ENCODE results near the gene PIK3C2A. TPM values are rescaled to one million over a fixed set of nuclear protein-coding genes. Genes with fewer than 3 reads are reported as not detected.

Gene PIK3C2A
- total and polyA plus RNA-seq, 2 of the 13 experiments (the other 11 are each of a cell fraction or from before 2014, with no cell fraction given): 27.5 to 49.9 TPM

DNA sequence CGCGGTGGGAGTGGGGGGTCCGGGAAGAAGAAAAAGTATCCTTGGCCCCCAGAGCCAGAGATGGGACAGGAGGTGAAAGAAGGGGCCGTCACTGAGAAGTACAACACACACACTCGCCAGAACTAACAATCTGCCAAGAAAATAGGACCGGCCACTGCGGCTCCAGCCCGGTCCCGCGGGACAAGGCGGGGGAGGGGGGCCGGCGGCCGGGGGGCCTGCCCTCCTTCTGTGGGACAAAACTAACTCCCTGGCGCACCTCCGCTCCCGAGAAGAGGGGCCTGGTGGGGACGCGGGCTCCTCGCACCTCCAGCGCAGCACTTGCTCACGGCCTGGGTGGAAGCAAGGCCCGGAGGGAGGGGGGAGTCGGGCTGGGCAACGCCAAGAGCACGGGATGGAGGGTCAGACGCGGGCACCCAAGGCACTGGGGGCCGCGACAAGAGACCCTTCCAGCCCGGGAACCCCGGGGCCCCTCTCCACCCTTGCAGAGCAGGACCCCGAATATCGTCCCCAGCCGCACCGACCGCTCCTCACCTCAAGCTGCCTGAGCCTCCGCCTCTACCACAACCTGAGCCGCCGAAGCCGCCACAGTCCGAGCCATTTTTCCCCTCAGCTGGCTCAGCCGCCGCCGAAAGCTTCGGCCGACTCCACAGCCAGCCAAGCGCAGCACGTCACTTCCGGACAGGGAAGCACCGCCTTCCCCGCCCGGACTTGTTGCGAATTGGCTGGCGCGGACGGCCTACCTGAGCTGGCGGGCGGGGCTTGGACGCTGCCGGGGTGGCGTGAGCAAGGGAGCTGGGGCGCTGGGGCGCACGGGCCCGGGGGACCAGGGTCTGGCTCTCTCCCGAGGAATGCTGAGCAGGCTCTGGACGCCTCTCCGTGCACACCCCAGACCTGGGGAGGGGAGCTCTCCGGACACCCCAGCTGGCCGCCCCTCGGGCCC, at the start of gene PIK3C2A (continued):
- TF ChIP-seq, protein P1, sequence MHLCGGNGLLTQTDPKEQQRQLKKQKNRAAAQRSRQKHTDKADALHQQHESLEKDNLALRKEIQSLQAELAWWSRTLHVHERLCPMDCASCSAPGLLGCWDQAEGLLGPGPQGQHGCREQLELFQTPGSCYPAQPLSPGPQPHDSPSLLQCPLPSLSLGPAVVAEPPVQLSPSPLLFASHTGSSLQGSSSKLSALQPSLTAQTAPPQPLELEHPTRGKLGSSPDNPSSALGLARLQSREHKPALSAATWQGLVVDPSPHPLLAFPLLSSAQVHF (CRISPR knock-in tag; IDR thresholded peaks at IDR 0.05): no peak
- TF ChIP-seq ZNF224 (CRISPR knock-in tag; IDR thresholded peaks at IDR 0.05) (peak; percentile 94; the same call in 1 of the 2 replicates), ZMAT5 (CRISPR knock-in tag; IDR thresholded peaks at IDR 0.05; ENCODE audit: borderline replicate concordance, low read depth) (no peak), ZKSCAN5 (CRISPR knock-in tag; IDR thresholded peaks at IDR 0.05) (no peak; the same call in 1 of the 2 replicates), ZNF790 (CRISPR knock-in tag; IDR thresholded peaks at IDR 0.05; ENCODE audit: borderline replicate concordance) (0 out of 2 replicates have a peak, but pooled peaks have one; percentile 74), FOSL2 (CRISPR knock-in tag; IDR thresholded peaks at IDR 0.05) (no peak), ZNF180 (CRISPR knock-in tag; IDR thresholded peaks at IDR 0.05; ENCODE audit: borderline replicate concordance, low read depth) (no peak), SCMH1 (CRISPR knock-in tag; IDR thresholded peaks at IDR 0.05; ENCODE audit: borderline replicate concordance) (no peak), SRY (CRISPR knock-in tag; IDR thresholded peaks at IDR 0.05) (peak; percentile 52; the same call in 1 of the 2 replicates), TAF1 (CRISPR knock-in tag; IDR thresholded peaks at IDR 0.05) (peak; percentile 94), ZNF441 (CRISPR knock-in tag; IDR thresholded peaks at IDR 0.05; ENCODE audit: borderline replicate concordance) (0 out of 2 replicates have a peak, but pooled peaks have one; percentile 47), ZBTB34 (CRISPR knock-in tag; IDR thresholded peaks at IDR 0.05) (no peak), GTF3A (CRISPR knock-in tag; conservative IDR thresholded peaks at IDR 0.05) (0 out of 2 replicates have a peak, but pooled peaks have one; percentile 3), MTA1 (CRISPR knock-in tag; IDR thresholded peaks at IDR 0.05; ENCODE audit: borderline replicate concordance) (0 out of 2 replicates have a peak, but pooled peaks have one; percentile 20), ZNF563 (CRISPR knock-in tag; IDR thresholded peaks at IDR 0.05) (peak; percentile 90), TSC22D2 (CRISPR knock-in tag; IDR thresholded peaks at IDR 0.05; ENCODE audit: borderline replicate concordance) (0 out of 2 replicates have a peak, but pooled peaks have one; percentile 73), ZNF333 (CRISPR knock-in tag; IDR thresholded peaks at IDR 0.05; ENCODE audit: borderline replicate concordance) (no peak; the same call in 1 of the 2 replicates), ZNF329 (CRISPR knock-in tag; IDR thresholded peaks at IDR 0.05; ENCODE audit: low read depth) (no peak; the same call in 1 of the 2 replicates), MBD4 (IDR thresholded peaks at IDR 0.05; ENCODE audit: borderline replicate concordance, low read length) (no peak), ZNF552 (CRISPR knock-in tag; IDR thresholded peaks at IDR 0.05; ENCODE audit: borderline replicate concordance) (no peak), HNF4G (IDR thresholded peaks at IDR 0.05; ENCODE audit: borderline replicate concordance, low read depth, low read length) (no peak), HNF4G (CRISPR knock-in tag; IDR thresholded peaks at IDR 0.05; ENCODE audit: borderline replicate concordance, low read depth) (no peak)
- TF ChIP-seq, protein P2, sequence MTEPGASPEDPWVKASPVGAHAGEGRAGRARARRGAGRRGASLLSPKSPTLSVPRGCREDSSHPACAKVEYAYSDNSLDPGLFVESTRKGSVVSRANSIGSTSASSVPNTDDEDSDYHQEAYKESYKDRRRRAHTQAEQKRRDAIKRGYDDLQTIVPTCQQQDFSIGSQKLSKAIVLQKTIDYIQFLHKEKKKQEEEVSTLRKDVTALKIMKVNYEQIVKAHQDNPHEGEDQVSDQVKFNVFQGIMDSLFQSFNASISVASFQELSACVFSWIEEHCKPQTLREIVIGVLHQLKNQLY (CRISPR knock-in tag; IDR thresholded peaks at IDR 0.05): 0 out of 2 replicates have a peak, but pooled peaks have one; percentile 48
- TF ChIP-seq, protein P3, sequence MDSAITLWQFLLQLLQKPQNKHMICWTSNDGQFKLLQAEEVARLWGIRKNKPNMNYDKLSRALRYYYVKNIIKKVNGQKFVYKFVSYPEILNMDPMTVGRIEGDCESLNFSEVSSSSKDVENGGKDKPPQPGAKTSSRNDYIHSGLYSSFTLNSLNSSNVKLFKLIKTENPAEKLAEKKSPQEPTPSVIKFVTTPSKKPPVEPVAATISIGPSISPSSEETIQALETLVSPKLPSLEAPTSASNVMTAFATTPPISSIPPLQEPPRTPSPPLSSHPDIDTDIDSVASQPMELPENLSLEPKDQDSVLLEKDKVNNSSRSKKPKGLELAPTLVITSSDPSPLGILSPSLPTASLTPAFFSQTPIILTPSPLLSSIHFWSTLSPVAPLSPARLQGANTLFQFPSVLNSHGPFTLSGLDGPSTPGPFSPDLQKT (CRISPR knock-in tag; IDR thresholded peaks at IDR 0.05; ENCODE audit: borderline replicate concordance): no peak

Measured in HepG2 (cell line).